ENCODE data around the gene NTHL1. TPM values are rescaled to one million over a fixed set of nuclear protein-coding genes. Genes with fewer than 3 reads are reported as not detected.

The NTHL1 gene
- total RNA-seq: 45.1 and 63.7 TPM in 2 replicates

DNA sequence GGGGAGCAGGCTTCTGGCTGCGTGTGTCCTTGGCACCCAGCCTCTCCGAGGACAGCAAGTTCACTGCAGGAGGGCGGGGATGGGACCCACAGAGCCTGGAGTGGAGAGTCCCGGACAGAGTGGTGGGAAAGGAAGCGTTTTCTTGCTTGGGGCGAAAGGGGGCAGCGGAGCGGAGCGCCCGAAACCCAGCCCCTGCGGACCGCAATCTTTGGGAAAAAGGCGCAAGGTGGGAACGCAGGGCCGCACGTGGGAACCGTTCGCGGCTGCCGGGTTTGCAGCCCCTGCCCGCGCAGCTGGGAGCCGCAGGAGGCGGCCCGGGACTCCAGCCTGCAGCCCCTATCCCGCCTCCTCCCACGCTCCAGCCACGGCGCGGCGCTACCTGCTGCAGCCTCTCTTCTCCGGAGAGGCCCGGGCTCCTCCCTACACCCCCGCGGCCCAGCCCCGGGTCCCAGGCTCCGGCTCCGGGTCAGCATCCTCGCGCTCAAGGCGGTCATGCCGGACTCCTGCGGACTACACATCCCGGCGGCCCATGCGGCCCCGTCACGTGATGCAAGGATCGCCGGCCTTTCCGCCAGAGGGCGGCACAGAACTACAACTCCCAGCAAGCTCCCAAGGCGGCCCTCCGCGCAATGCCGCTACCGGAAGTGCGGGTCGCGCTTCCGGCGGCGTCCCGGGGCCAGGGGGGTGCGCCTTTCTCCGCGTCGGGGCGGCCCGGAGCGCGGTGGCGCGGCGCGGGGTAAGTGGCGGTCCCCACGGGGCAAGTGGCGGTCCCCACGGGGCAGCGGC, at the start of gene NTHL1, which contains the start of gene TSC2:
TSS of gene NTHL1 (minus strand) at position 505 of the 786 bp plus-strand sequence. CDS start at position 494, 11 bp downstream.
TSS of gene TSC2 (plus strand) at position 656 of the 786 bp plus-strand sequence. CDS start 631 bp downstream, outside the sequence.

GRCh38 chr16:2026461-2027023, 21.1 kb downstream of the NTHL1 start, which contains the start of gene NHERF2:
NHERF2 (plus strand) TSS chr16:2026902; CDS start chr16:2027006, 104 bp downstream.

GRCh38 chr16:2019518-2019920, 28.1 kb downstream of the NTHL1 start, which contains the start of gene NPW:
NPW (plus strand) TSS chr16:2019785.

GRCh38 chr16:2009791-2010510, 37.7 kb downstream of the NTHL1 start, which contains the start of gene ZNF598:
ZNF598 (minus strand) TSS chr16:2009821.

Other genes starting within 250 kb of the NTHL1 start
- gene HAGH, start 221.0 kb downstream of the NTHL1 start, total RNA-seq: 89.5 and 114 TPM in 2 replicates
- gene FAHD1, start 220.6 kb downstream of the NTHL1 start, total RNA-seq: 77.9 and 83.8 TPM in 2 replicates
- gene MEIOB, start 175.7 kb downstream of the NTHL1 start, total RNA-seq: 3.6 and 3.8 TPM in 2 replicates
- not detected in 2 replicates for gene HS3ST6, start 129.4 kb downstream of the NTHL1 start, total RNA-seq
- gene MSRB1, start 104.6 kb downstream of the NTHL1 start, total RNA-seq: 20.5 and 27.7 TPM in 2 replicates
- gene RPL3L, start 93.1 kb downstream of the NTHL1 start, total RNA-seq: not detected in 2 replicates
- gene NDUFB10, start 88.3 kb downstream of the NTHL1 start, total RNA-seq: 334 and 388 TPM in 2 replicates
- gene RPS2, start 83.0 kb downstream of the NTHL1 start, total RNA-seq: 4,197 and 4,785 TPM in 2 replicates
- gene RNF151, start 81.0 kb downstream of the NTHL1 start, total RNA-seq: 0.16 TPM in 1 of 2 replicates, not detected in the other
- 56.8 and 104 TPM in 2 replicates for gene TBL3, start 75.8 kb downstream of the NTHL1 start, total RNA-seq
- gene NOXO1, start 66.4 kb downstream of the NTHL1 start, total RNA-seq: 0.25 TPM in 1 of 2 replicates, not detected in the other
- gene GFER, start 63.6 kb downstream of the NTHL1 start, total RNA-seq: 31.9 and 34.9 TPM in 2 replicates
- 4.6 and 10.0 TPM in 2 replicates for gene SYNGR3, start 57.9 kb downstream of the NTHL1 start, total RNA-seq
- gene ZNF598, start 38.0 kb downstream of the NTHL1 start, total RNA-seq: 42.7 and 46.6 TPM in 2 replicates
- 4.4 and 5.7 TPM in 2 replicates for gene NPW, start 28.0 kb downstream of the NTHL1 start, total RNA-seq
- gene NHERF2, start 20.9 kb downstream of the NTHL1 start, total RNA-seq: 60.3 and 91.9 TPM in 2 replicates
- gene TSC2, start 151 bp upstream of the NTHL1 start, total RNA-seq: 53.8 and 113 TPM in 2 replicates
- gene PKD1, start 88.1 kb upstream of the NTHL1 start, total RNA-seq: 113 and 120 TPM in 2 replicates
- gene RAB26, start 100.8 kb upstream of the NTHL1 start, total RNA-seq: 0.65 and 5.7 TPM in 2 replicates
- 84.1 and 96.6 TPM in 2 replicates for gene TRAF7, start 107.9 kb upstream of the NTHL1 start, total RNA-seq
- gene CASKIN1, start 148.8 kb upstream of the NTHL1 start, total RNA-seq: 0.16 and 0.38 TPM in 2 replicates
- gene MLST8, start 157.6 kb upstream of the NTHL1 start, total RNA-seq: 129 and 184 TPM in 2 replicates
- 2.1 and 3.8 TPM in 2 replicates for gene BRICD5, start 163.0 kb upstream of the NTHL1 start, total RNA-seq
- 13.7 and 41.7 TPM in 2 replicates for gene PGP, start 167.0 kb upstream of the NTHL1 start, total RNA-seq
- gene E4F1, start 175.8 kb upstream of the NTHL1 start, total RNA-seq: 28.2 and 34.0 TPM in 2 replicates
- gene DNASE1L2, start 188.6 kb upstream of the NTHL1 start, total RNA-seq: 0.51 TPM in 1 of 2 replicates, not detected in the other
- gene ECI1, start 203.8 kb upstream of the NTHL1 start, total RNA-seq: 53.1 and 107 TPM in 2 replicates
- 152 and 250 TPM in 2 replicates for gene RNPS1, start 220.3 kb upstream of the NTHL1 start, total RNA-seq

Measured in mesangial cell (primary cell).